Measurements from ENCODE around the gene MMP27. TPM values are rescaled to one million over a fixed set of nuclear protein-coding genes. Genes with fewer than 3 reads are reported as not detected.
"Not testable (repeated sequence)": the region's sequence is repeated elsewhere in the genome, so short reads cannot be mapped to it uniquely, and the experiment has no call there.

The MMP27 gene
- not detected in 2 replicates for total RNA-seq

GRCh38 chr11:102705626-102706025 lies at the start of gene MMP27:
Gene MMP27, minus strand, starts transcription at chr11:102705769. Its CDS starts 55 bp downstream, at chr11:102705714.
- peaks cover 9% of the 10 kb centered on the region for H3K27me3 Mint-ChIP-seq
- H3K27ac Mint-ChIP-seq, result no peak within 1 kb of the TSS
- H3K4me3 Mint-ChIP-seq, result no peak within 1 kb of the TSS
- intact Hi-C loops (cut with micrococcal nuclease), result no loop called here
- H3K4me1 Mint-ChIP-seq, result no peaks in the 10 kb centered on the region
- DNase-seq, result no peak
- H3K36me3 Mint-ChIP-seq (ENCODE audit: low read depth), result no peaks in the 10 kb centered on the region
- H3K9me3 Mint-ChIP-seq, result no peaks in the 10 kb centered on the region

- H3K9me3 Mint-ChIP-seq, result no peaks in the 10 kb centered on the region
- H3K4me1 Mint-ChIP-seq, result no peaks in the 10 kb centered on the region
- no peaks in the 10 kb centered on the region for H3K36me3 Mint-ChIP-seq (ENCODE audit: low read depth)
- no peak overlapping the region for H3K27ac Mint-ChIP-seq
- H3K4me3 Mint-ChIP-seq, result no peak overlapping the region
- intact Hi-C loops (cut with micrococcal nuclease), result no loop called here
- H3K27me3 Mint-ChIP-seq, result peaks cover 16% of the 10 kb centered on the region
- no peak for DNase-seq
Observed at GRCh38 chr11:102753267-102753666, 47.7 kb upstream of the MMP27 start.

GRCh38 chr11:102751673-102752072 lies 46.1 kb upstream of the MMP27 start:
- peaks cover 15% of the 10 kb centered on the region for H3K27me3 Mint-ChIP-seq
- no peaks in the 10 kb centered on the region for H3K4me1 Mint-ChIP-seq
- no peaks in the 10 kb centered on the region for H3K9me3 Mint-ChIP-seq
- no peak overlapping the region for H3K4me3 Mint-ChIP-seq
- H3K27ac Mint-ChIP-seq, result no peak overlapping the region
- DNase-seq, result no peak
- intact Hi-C loops (cut with micrococcal nuclease), result no loop called here
- no peaks in the 10 kb centered on the region for H3K36me3 Mint-ChIP-seq (ENCODE audit: low read depth)

- no peaks in the 10 kb centered on the region for H3K9me3 Mint-ChIP-seq
- intact Hi-C loops (cut with micrococcal nuclease), result no loop called here
- H3K27ac Mint-ChIP-seq, result no peak overlapping the region
- H3K4me1 Mint-ChIP-seq, result no peaks in the 10 kb centered on the region
- DNase-seq, result no peak
- H3K27me3 Mint-ChIP-seq, result peaks cover 8% of the 10 kb centered on the region
- H3K36me3 Mint-ChIP-seq (ENCODE audit: low read depth), result no peaks in the 10 kb centered on the region
- no peak overlapping the region for H3K4me3 Mint-ChIP-seq
Observed at GRCh38 chr11:102749101-102749722, 43.6 kb upstream of the MMP27 start.

GRCh38 chr11:102746746-102747578 lies 41.4 kb upstream of the MMP27 start:
- H3K27ac Mint-ChIP-seq; H3K4me3 Mint-ChIP-seq; DNase-seq; intact Hi-C loops (cut with micrococcal nuclease); H3K36me3 Mint-ChIP-seq (ENCODE audit: low read depth); H3K4me1 Mint-ChIP-seq; H3K27me3 Mint-ChIP-seq; H3K9me3 Mint-ChIP-seq: not testable (repeated sequence)

- H3K4me3 Mint-ChIP-seq, result no peak overlapping the region
- H3K27ac Mint-ChIP-seq, result no peak overlapping the region
- H3K27me3 Mint-ChIP-seq, result peaks cover 16% of the 10 kb centered on the region
- no peaks in the 10 kb centered on the region for H3K36me3 Mint-ChIP-seq (ENCODE audit: low read depth)
- no peaks in the 10 kb centered on the region for H3K4me1 Mint-ChIP-seq
- H3K9me3 Mint-ChIP-seq, result no peaks in the 10 kb centered on the region
- intact Hi-C loops (cut with micrococcal nuclease), result loop anchor here (10.0 kb wide), 1 partner anchor 320 kb away; no protein-coding TSS in a partner anchor
- DNase-seq, result no peak
Observed at GRCh38 chr11:102734650-102735049, 29.1 kb upstream of the MMP27 start.

GRCh38 chr11:102733232-102733875 lies 27.8 kb upstream of the MMP27 start:
- peak; percentile 83 for DNase-seq
- Mint-ChIP-seq H3K27ac (no peak overlapping the region), H3K27me3 (peaks cover 18% of the 10 kb centered on the region), H3K9me3 (no peaks in the 10 kb centered on the region), H3K4me1 (no peaks in the 10 kb centered on the region), H3K4me3 (no peak overlapping the region), H3K36me3 (ENCODE audit: low read depth) (no peaks in the 10 kb centered on the region)
- intact Hi-C loops (cut with micrococcal nuclease), result loop anchor here (1.0 to 10.0 kb wide), 2 partner anchors 208 to 321 kb away; no protein-coding TSS in a partner anchor

GRCh38 chr11:102730944-102731343 lies 25.4 kb upstream of the MMP27 start:
- DNase-seq; H3K36me3 Mint-ChIP-seq (ENCODE audit: low read depth); H3K4me1 Mint-ChIP-seq; H3K27ac Mint-ChIP-seq; H3K4me3 Mint-ChIP-seq; H3K9me3 Mint-ChIP-seq: not testable (repeated sequence)
- intact Hi-C loops (cut with micrococcal nuclease), result loop anchor here (10.0 kb wide), 1 partner anchor 324 kb away; no protein-coding TSS in a partner anchor
- H3K27me3 Mint-ChIP-seq, result peaks cover 15% of the 10 kb centered on the region

- Mint-ChIP-seq H3K9me3 (no peaks in the 10 kb centered on the region), H3K36me3 (ENCODE audit: low read depth) (no peaks in the 10 kb centered on the region), H3K27me3 (peaks cover 14% of the 10 kb centered on the region), H3K27ac (no peak overlapping the region), H3K4me1 (no peaks in the 10 kb centered on the region), H3K4me3 (no peak overlapping the region)
- no peak for DNase-seq
- intact Hi-C loops (cut with micrococcal nuclease), result loop anchor here (10.0 kb wide), 1 partner anchor 325 kb away; no protein-coding TSS in a partner anchor
Observed at GRCh38 chr11:102729849-102730815, 24.6 kb upstream of the MMP27 start.

- intact Hi-C loops (cut with micrococcal nuclease), result no loop called here
- H3K27me3 Mint-ChIP-seq, result peaks cover 4% of the 10 kb centered on the region
- H3K4me1 Mint-ChIP-seq, result no peaks in the 10 kb centered on the region
- no peaks in the 10 kb centered on the region for H3K9me3 Mint-ChIP-seq
- no peak overlapping the region for H3K27ac Mint-ChIP-seq
- H3K4me3 Mint-ChIP-seq, result no peak overlapping the region
- no peak for DNase-seq
- H3K36me3 Mint-ChIP-seq (ENCODE audit: low read depth), result no peaks in the 10 kb centered on the region
Observed at GRCh38 chr11:102727890-102728289, 22.3 kb upstream of the MMP27 start.

- no peak within 1 kb of the TSS for H3K27ac Mint-ChIP-seq
- H3K36me3 Mint-ChIP-seq (ENCODE audit: low read depth), result no peaks in the 10 kb centered on the region
- H3K4me3 Mint-ChIP-seq, result no peak within 1 kb of the TSS
- no peaks in the 10 kb centered on the region for H3K4me1 Mint-ChIP-seq
- no peak for DNase-seq
- H3K27me3 Mint-ChIP-seq, result peaks cover 4% of the 10 kb centered on the region
- intact Hi-C loops (cut with micrococcal nuclease), result no loop called here
- no peaks in the 10 kb centered on the region for H3K9me3 Mint-ChIP-seq
Observed at GRCh38 chr11:102724904-102725500, 19.4 kb upstream of the MMP27 start, which contains the start of gene MMP8. Gene MMP8, minus strand, starts transcription at chr11:102724954. Its CDS starts 99 bp downstream, at chr11:102724855.

- no peak for DNase-seq
- Mint-ChIP-seq H3K36me3 (ENCODE audit: low read depth) (no peaks in the 10 kb centered on the region), H3K27ac (no peak overlapping the region), H3K9me3 (no peaks in the 10 kb centered on the region), H3K4me3 (no peak overlapping the region), H3K4me1 (no peaks in the 10 kb centered on the region), H3K27me3 (peaks cover 3% of the 10 kb centered on the region)
- intact Hi-C loops (cut with micrococcal nuclease), result no loop called here
Observed at GRCh38 chr11:102722821-102723220, 17.3 kb upstream of the MMP27 start.
